Vagina (tissue), 2 donors: ENCODE data around the gene FOXD3.

Experiments
- POLR2A ChIP-seq, 2 donors: fragments of 450-650 bp; IDR thresholded peaks; one replicate each; pipeline ENCODE4 v1.6.1; 2017; ENCODE audit warnings: antibody characterized with exemption in 2 of 2, mild to moderate bottlenecking in 2 of 2, moderate library complexity in 2 of 2
- POLR2AphosphoS5 ChIP-seq, 2 donors: sonication (generic); formaldehyde crosslinking; IDR thresholded peaks; one replicate each; pipeline ENCODE4 v1.9.0; 2017; ENCODE audit warnings: antibody characterized with exemption in 2 of 2, mild to moderate bottlenecking in 2 of 2, low read depth in 1 of 2; ENCODE audit not compliant: insufficient read depth in 1 of 2
- TF ChIP-seq, protein P1 (sequence below), 3 experiments: fragments of 450-650 bp in 2 of 3; fragments of 200-600 bp in 1 of 3; sonication (generic) in 1 of 3; IDR thresholded peaks; one replicate each; pipeline ENCODE4 v1.5.1; 2017 to 2019; ENCODE audit warnings: antibody characterized with exemption in 3 of 3, mild to moderate bottlenecking in 2 of 3, moderate library complexity in 2 of 3

DNA sequence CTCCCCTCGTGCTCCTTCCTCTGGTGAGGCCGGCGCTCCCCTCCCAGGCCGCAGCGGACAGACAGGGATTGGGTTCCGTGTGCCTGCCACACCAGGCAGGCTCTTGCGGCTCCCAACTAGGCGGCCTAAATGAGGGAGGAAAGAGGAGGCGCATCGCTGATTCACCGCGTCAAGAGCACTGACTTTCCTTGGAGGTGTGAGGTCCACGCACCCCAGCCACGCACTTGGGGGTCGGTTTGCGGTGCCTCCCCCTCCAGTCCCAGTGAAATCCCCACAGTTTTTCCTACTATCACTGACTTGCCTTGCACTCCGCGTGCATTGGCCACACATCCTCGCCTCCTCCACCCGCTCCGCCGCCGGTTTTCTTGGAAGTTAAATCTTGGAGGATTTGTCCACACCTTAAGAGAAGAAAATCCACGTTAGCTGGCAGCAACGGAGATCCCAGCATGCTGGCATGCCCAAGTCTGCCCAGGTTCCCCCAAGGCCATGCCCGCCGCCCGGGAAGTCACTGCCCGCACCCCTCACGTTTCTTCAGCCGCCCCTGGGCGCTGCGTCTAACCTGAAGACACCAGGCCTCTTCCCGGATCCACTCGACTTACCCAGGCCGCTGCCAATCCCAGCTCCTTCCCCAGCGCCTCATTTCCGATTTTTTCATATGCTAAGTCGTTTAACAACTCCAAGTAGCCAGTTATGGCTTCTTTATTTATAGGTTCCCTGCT is 1.1 kb upstream of the FOXD3 start:
- TF ChIP-seq POLR2A (IDR thresholded peaks at IDR 0.05) (no peak), POLR2AphosphoS5 (IDR thresholded peaks at IDR 0.05; ENCODE audit: insufficient read depth in 1 of 2, low read depth in 1 of 2) (no peak)
- TF ChIP-seq, protein P1, sequence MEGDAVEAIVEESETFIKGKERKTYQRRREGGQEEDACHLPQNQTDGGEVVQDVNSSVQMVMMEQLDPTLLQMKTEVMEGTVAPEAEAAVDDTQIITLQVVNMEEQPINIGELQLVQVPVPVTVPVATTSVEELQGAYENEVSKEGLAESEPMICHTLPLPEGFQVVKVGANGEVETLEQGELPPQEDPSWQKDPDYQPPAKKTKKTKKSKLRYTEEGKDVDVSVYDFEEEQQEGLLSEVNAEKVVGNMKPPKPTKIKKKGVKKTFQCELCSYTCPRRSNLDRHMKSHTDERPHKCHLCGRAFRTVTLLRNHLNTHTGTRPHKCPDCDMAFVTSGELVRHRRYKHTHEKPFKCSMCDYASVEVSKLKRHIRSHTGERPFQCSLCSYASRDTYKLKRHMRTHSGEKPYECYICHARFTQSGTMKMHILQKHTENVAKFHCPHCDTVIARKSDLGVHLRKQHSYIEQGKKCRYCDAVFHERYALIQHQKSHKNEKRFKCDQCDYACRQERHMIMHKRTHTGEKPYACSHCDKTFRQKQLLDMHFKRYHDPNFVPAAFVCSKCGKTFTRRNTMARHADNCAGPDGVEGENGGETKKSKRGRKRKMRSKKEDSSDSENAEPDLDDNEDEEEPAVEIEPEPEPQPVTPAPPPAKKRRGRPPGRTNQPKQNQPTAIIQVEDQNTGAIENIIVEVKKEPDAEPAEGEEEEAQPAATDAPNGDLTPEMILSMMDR (IDR thresholded peaks at IDR 0.05): no peak
